Spleen (tissue), 11 donors: ENCODE results near the gene PPP1R16B. TPM values are rescaled to one million over a fixed set of nuclear protein-coding genes. Genes with fewer than 3 reads are reported as not detected.

Experiments
- DNase-seq: peaks from one replicate; pipeline ENCODE4 v3.0.0-alpha.2; 2020
- H3K27ac ChIP-seq, 8 donors: fragments of 200-600 bp; sonication (generic) in 7 of 8; 1 replicate in 4 of 8; 2 replicates in 4 of 8; pipeline versions ENCODE4 v1.5.0 to v1.8.0; 2016 to 2021; ENCODE audit warnings: inconsistent platforms in 4 of 8, mild to moderate bottlenecking in 4 of 8, moderate library complexity in 1 of 8
- H3K27me3 ChIP-seq, 7 donors: fragments of 200-600 bp; sonication (generic) in 6 of 7; replicated peaks in 1 of 7; 1 replicate in 4 of 7; 2 replicates in 3 of 7; pipeline versions ENCODE4 v1.5.0 to v1.8.0; 2016 to 2021; ENCODE audit warnings: inconsistent platforms in 3 of 7, mild to moderate bottlenecking in 1 of 7
- H3K36me3 ChIP-seq, 6 donors: fragments of 200-600 bp; sonication (generic) in 5 of 6; 1 replicate in 4 of 6; 2 replicates in 2 of 6; pipeline versions ENCODE4 v1.5.0 to v1.8.0; 2016 to 2021; ENCODE audit warnings: inconsistent platforms in 2 of 6
- H3K4me1 ChIP-seq, 6 donors: fragments of 200-600 bp; sonication (generic) in 5 of 6; 1 replicate in 3 of 6; 2 replicates in 3 of 6; pipeline versions ENCODE4 v1.5.0 to v1.8.0; 2016 to 2021; ENCODE audit warnings: inconsistent platforms in 3 of 6
- H3K4me3 ChIP-seq, 8 donors: fragments of 200-600 bp; sonication (generic) in 7 of 8; 1 replicate in 4 of 8; 2 replicates in 4 of 8; pipeline versions ENCODE4 v1.5.0 to v1.8.0; 2016 to 2021; ENCODE audit warnings: inconsistent platforms in 4 of 8, mild to moderate bottlenecking in 4 of 8, moderate library complexity in 2 of 8
- H3K9me3 ChIP-seq, 8 donors: fragments of 200-600 bp; sonication (generic) in 7 of 8; 1 replicate in 4 of 8; 2 replicates in 4 of 8; pipeline versions ENCODE4 v1.5.0 to v1.8.0; 2016 to 2021; ENCODE audit warnings: inconsistent platforms in 4 of 8
- POLR2A ChIP-seq, 3 donors: fragments of 450-650 bp; IDR thresholded peaks; one replicate each; pipeline ENCODE4 v1.5.1; 2017; ENCODE audit warnings: antibody characterized with exemption in 3 of 3, mild to moderate bottlenecking in 1 of 3
- POLR2AphosphoS5 ChIP-seq, 3 donors: sonication (generic); formaldehyde crosslinking; IDR thresholded peaks; one replicate each; pipeline ENCODE4 v1.5.1; 2017; ENCODE audit warnings: antibody characterized with exemption in 3 of 3
- WGBS, 5 donors: extraction: QIAGEN DNeasy Blood & Tissue Kit in 3 of 5; methylation state at CpG; one replicate each; pipeline versions ENCODE4 v1.1.5 to v1.1.7; 2013 to 2018; 5-methylcytosine and 5-hydroxymethylcytosine counted together
- intact Hi-C: fragments of 100-400 bp; cut with DNase I; formaldehyde crosslinking; loops from one replicate; pipeline ENCODE4 v1.15.0; 2023; ENCODE audit warnings: low total_unique reads
- polyA plus RNA-seq, 3 donors: library from polyadenylated mRNA; stranded (reverse); fragments of 200-250 nt; gene quantifications; one replicate each; pipeline ENCODE4 v1.2.1, GENCODE V29; 2013
- total RNA-seq, 7 donors: library from RNA; depleted of rRNA in 3 of 7; stranded (reverse); fragments of >200 nt in 3 of 7; fragmentation: NEBNext Ultra II Directional in 4 of 7; extraction: Animal tissue kit (Norgen Biotek cat#: 25700) in 4 of 7; gene quantifications; one replicate each; pipeline versions ENCODE4 v1.1.0 to v1.2.1, GENCODE V29; 2016 to 2021
- TF ChIP-seq, protein P1 (sequence below), 11 experiments: fragments of 200-600 bp in 7 of 11; fragments of 450-650 bp in 4 of 11; sonication (generic) in 4 of 11; IDR thresholded peaks in 8 of 11; conservative IDR thresholded peaks in 3 of 11; 1 replicate in 7 of 11; 2 replicates in 4 of 11; pipeline versions ENCODE4 v1.4.0 to v1.8.0; 2016 to 2021; ENCODE audit warnings: antibody characterized with exemption in 11 of 11, inconsistent platforms in 4 of 11, mild to moderate bottlenecking in 1 of 11
- donor health status: healthy with polysubstance abuse.
- donor health status: DM: no; HTN: no; CAD: no; lungs with moderate emphysema.
- donor health status: DM: no; HTN: no; CAD: no.
- donor health status: Bipolar disorder and iron deficiency.
- donor health status: healthy.
- donor health status: DM: no; HTN: no; CAD: no.
- donor health status: DM: yes; HTN: yes; CAD: no.

PPP1R16B gene
- total and polyA plus RNA-seq, 10 donors, result 16.0 to 66.0 (median 43.1) TPM

DNA sequence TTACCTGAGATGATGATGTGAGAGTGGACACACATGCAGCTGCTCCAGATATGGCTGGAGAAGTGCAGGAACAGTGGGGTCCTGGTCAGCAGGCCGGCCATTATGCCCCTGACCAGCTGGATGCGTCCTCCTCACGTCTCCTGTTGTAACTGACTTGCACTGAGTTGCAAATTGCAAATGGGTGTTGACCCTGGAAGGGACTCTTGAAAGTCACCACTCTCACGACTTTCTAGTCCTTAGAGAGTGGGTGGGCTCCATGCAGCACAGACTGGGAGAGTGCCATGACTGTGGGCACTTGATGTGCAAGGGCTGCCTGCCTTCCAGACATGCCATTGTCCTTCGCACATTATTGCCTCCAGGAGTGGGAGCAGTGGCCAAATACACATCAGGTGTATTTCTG is 131.5 kb downstream of the PPP1R16B start:
- H3K36me3 ChIP-seq, result peaks cover 0 to 25% (median 0%) of the 10 kb centered on the region in 6 donors
- no peak for TF ChIP-seq POLR2AphosphoS5 (IDR thresholded peaks at IDR 0.05)
- no peak for TF ChIP-seq POLR2A (IDR thresholded peaks at IDR 0.05)
- TF ChIP-seq, protein P1, sequence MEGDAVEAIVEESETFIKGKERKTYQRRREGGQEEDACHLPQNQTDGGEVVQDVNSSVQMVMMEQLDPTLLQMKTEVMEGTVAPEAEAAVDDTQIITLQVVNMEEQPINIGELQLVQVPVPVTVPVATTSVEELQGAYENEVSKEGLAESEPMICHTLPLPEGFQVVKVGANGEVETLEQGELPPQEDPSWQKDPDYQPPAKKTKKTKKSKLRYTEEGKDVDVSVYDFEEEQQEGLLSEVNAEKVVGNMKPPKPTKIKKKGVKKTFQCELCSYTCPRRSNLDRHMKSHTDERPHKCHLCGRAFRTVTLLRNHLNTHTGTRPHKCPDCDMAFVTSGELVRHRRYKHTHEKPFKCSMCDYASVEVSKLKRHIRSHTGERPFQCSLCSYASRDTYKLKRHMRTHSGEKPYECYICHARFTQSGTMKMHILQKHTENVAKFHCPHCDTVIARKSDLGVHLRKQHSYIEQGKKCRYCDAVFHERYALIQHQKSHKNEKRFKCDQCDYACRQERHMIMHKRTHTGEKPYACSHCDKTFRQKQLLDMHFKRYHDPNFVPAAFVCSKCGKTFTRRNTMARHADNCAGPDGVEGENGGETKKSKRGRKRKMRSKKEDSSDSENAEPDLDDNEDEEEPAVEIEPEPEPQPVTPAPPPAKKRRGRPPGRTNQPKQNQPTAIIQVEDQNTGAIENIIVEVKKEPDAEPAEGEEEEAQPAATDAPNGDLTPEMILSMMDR (IDR thresholded peaks at IDR 0.05 in 8 of 11, conservative IDR thresholded peaks at IDR 0.05 in 3 of 11), result no peak
- intact Hi-C loops, result no loop called here
- no peaks in the 10 kb centered on the region for H3K27me3 ChIP-seq
- no peaks in the 10 kb centered on the region for H3K4me1 ChIP-seq
- H3K27ac ChIP-seq, result no peak overlapping the region
- no peak overlapping the region for H3K4me3 ChIP-seq
- WGBS, 5 donors, result 90 to 100% (median 96%) methylated on average over 3 to 5 of the region's 5 CpGs
- H3K9me3 ChIP-seq, result no peaks in the 10 kb centered on the region
- DNase-seq, result no peak

DNA sequence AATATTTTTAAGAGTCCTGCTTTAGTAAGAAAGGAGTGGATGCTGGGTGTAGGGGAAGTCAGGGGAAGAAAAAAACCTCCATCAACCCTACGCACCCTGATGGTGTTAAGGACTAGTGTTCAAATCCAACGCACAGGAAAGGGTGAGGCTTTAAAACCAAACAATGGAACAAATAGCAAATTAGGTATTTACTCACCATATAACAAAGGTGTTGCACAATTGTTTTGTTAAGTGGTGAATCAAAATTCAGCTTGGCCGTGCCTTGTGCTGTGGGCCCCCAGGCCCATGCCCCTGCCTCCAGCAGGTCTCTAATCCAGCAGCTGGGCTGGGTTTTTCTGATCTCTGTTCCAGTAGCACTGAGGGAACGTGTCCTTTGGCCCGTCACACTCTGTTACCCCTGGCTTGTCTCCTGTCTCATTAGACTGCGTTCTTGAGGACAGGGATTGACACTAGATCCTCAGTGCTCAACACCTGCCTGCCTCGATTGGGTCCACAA is 132.5 kb downstream of the PPP1R16B start:
- Histone ChIP-seq H3K36me3 (peaks cover 0 to 35% (median 0%) of the 10 kb centered on the region in 6 donors), H3K9me3 (no peaks in the 10 kb centered on the region), H3K27me3 (no peaks in the 10 kb centered on the region), H3K4me1 (no peaks in the 10 kb centered on the region), H3K4me3 (no peak overlapping the region), H3K27ac (no peak overlapping the region)
- TF ChIP-seq POLR2AphosphoS5 (IDR thresholded peaks at IDR 0.05) (no peak), POLR2A (IDR thresholded peaks at IDR 0.05) (no peak)
- TF ChIP-seq, protein P1 (IDR thresholded peaks at IDR 0.05 in 8 of 11, conservative IDR thresholded peaks at IDR 0.05 in 3 of 11), result no peak
- 86 to 96% (median 92%) methylated on average over 7 of the region's 7 CpGs for WGBS, 5 donors
- DNase-seq, result no peak
- intact Hi-C loops, result no loop called here

DNA sequence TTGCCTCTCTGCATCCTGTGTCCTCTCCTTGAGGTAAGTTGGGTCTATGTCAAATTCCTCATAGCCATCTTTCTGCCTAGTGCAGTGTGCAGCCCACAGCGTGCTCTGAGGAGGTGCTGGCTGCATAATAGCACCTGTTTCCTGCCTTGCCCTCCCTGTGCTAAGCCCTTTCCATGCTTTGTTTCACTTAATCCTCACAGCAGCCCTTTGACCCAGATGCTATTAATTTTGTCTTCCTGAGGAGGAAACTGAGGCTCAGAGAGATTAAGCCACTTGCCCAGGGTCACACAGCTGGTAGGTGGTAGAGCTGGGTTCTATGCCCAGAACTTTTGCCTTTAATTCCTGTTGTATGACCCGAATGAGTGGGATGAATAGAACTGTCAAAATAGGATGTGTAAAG is 134.2 kb downstream of the PPP1R16B start:
- Histone ChIP-seq H3K4me1 (no peaks in the 10 kb centered on the region), H3K4me3 (no peak overlapping the region), H3K27me3 (no peaks in the 10 kb centered on the region), H3K36me3 (peaks cover 0 to 45% (median 0%) of the 10 kb centered on the region in 6 donors), H3K9me3 (no peaks in the 10 kb centered on the region), H3K27ac (no peak overlapping the region)
- 62 to 81% (median 76%) methylated on average over 2 of the region's 2 CpGs for WGBS, 5 donors
- intact Hi-C loops, result no loop called here
- TF ChIP-seq, protein P1 (IDR thresholded peaks at IDR 0.05 in 8 of 11, conservative IDR thresholded peaks at IDR 0.05 in 3 of 11), result no peak
- no peak for TF ChIP-seq POLR2AphosphoS5 (IDR thresholded peaks at IDR 0.05)
- TF ChIP-seq POLR2A (IDR thresholded peaks at IDR 0.05), result no peak
- DNase-seq, result no peak

DNA sequence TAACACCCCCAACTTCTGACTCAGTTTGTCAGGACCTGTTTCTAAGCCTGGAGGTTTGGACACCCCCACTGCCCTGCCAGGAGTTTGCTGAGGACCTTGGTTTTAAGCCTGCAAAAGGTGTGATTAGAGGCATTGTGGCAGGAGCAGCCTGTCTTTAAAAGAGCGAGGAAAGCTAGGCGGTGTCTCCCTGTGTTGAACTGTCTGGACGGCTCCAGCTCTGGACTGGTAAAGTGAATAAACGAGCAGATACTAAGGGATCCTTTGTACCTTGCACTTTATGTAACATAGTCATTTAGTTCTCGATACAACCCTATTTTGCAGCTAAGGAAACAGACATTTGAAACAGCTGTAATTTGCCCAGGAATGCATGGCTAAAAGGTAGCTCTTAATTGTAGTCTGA is 135.1 kb downstream of the PPP1R16B start:
- Histone ChIP-seq H3K27me3 (no peaks in the 10 kb centered on the region), H3K36me3 (peaks cover 0 to 45% (median 0%) of the 10 kb centered on the region in 6 donors), H3K4me3 (no peak overlapping the region), H3K27ac (no peak overlapping the region), H3K9me3 (no peaks in the 10 kb centered on the region), H3K4me1 (no peaks in the 10 kb centered on the region)
- no peak for DNase-seq
- intact Hi-C loops, result no loop called here
- 92 to 99% (median 97%) methylated on average over 5 of the region's 5 CpGs for WGBS, 5 donors
- TF ChIP-seq, protein P1 (IDR thresholded peaks at IDR 0.05 in 8 of 11, conservative IDR thresholded peaks at IDR 0.05 in 3 of 11), result no peak
